Adipose tissue (tissue), 3 donors: ENCODE data around the gene SNORC. TPM values are rescaled to one million over a fixed set of nuclear protein-coding genes. Genes with fewer than 3 reads are reported as not detected.

Experiments
- H3K27ac ChIP-seq: one replicate; pipeline ENCODE4 v1.5.1; 2013; ENCODE audit warnings: low read depth, low read length
- WGBS, 3 donors: extraction: QIAGEN DNeasy Blood & Tissue Kit; methylation state at CpG; one replicate each; pipeline ENCODE4 v1.1.7; 2013; 5-methylcytosine and 5-hydroxymethylcytosine counted together
- polyA plus RNA-seq, 3 donors: library from polyadenylated mRNA; stranded (reverse); fragments of 200-250 nt; gene quantifications; one replicate each; pipeline ENCODE4 v1.2.3, GENCODE V29; 2013
- donor health status: healthy with polysubstance abuse.
- donor health status: Bipolar disorder and iron deficiency.
- donor health status: healthy.

SNORC gene
- polyA plus RNA-seq, 3 donors = 0.34 to 0.91 (median 0.67) TPM

GRCh38 chr2:232878855-232879617, 9.0 kb downstream of the SNORC start:
- WGBS, 3 donors = 87 to 89% (median 87%) methylated on average over 20 of the region's 20 CpGs

GRCh38 chr2:232879618-232880494, 9.8 kb downstream of the SNORC start:
- WGBS, 3 donors = 88 to 91% (median 88%) methylated on average over 19 to 21 of the region's 21 CpGs
- no peak overlapping the region for H3K27ac ChIP-seq

More at GRCh38 chr2:232878855-232879617, 9.0 kb downstream of the SNORC start:
- no peak overlapping the region for H3K27ac ChIP-seq

GRCh38 chr2:232880764-232881351, 10.8 kb downstream of the SNORC start:
- no peak overlapping the region for H3K27ac ChIP-seq
- 77 to 85% (median 79%) methylated on average over 17 of the region's 17 CpGs for WGBS, 3 donors

GRCh38 chr2:232882085-232882484, 12.0 kb downstream of the SNORC start:
- WGBS, 3 donors = 93 to 94% (median 93%) methylated on average over 17 of the region's 17 CpGs
- H3K27ac ChIP-seq = no peak overlapping the region

- 91 to 96% (median 91%) methylated on average over 18 to 20 of the region's 20 CpGs for WGBS, 3 donors
These were observed 12.5 kb downstream of the SNORC start for GRCh38 chr2:232882505-232883115.

GRCh38 chr2:232883116-232883721, 13.2 kb downstream of the SNORC start:
- WGBS, 3 donors = 90 to 93% (median 92%) methylated on average over 29 of the region's 29 CpGs
- H3K27ac ChIP-seq = no peak overlapping the region

More at GRCh38 chr2:232882505-232883115, 12.5 kb downstream of the SNORC start:
- no peak overlapping the region for H3K27ac ChIP-seq

- H3K27ac ChIP-seq = no peak overlapping the region
- 81 to 86% (median 84%) methylated on average over 11 of the region's 11 CpGs for WGBS, 3 donors
These were observed 13.9 kb downstream of the SNORC start for GRCh38 chr2:232884001-232884421.

GRCh38 chr2:232884549-232885263, 14.6 kb downstream of the SNORC start:
- WGBS, 3 donors = 82 to 90% (median 84%) methylated on average over 25 to 27 of the region's 27 CpGs
- H3K27ac ChIP-seq = no peak overlapping the region

- WGBS, 3 donors = 83 to 88% (median 87%) methylated on average over 25 of the region's 25 CpGs
- H3K27ac ChIP-seq = no peak overlapping the region
These were observed 15.3 kb downstream of the SNORC start for GRCh38 chr2:232885264-232885961.

GRCh38 chr2:232886176-232886575, 16.1 kb downstream of the SNORC start:
- 86 to 93% (median 90%) methylated on average over 11 of the region's 11 CpGs for WGBS, 3 donors
- no peak overlapping the region for H3K27ac ChIP-seq

- H3K27ac ChIP-seq = no peak overlapping the region
- WGBS, 3 donors = 78 to 86% (median 84%) methylated on average over 7 of the region's 7 CpGs
These were observed 16.6 kb downstream of the SNORC start for GRCh38 chr2:232886632-232887031.

- WGBS, 3 donors = 77 to 83% (median 79%) methylated on average over 15 of the region's 15 CpGs
- no peak overlapping the region for H3K27ac ChIP-seq
These were observed 17.2 kb downstream of the SNORC start for GRCh38 chr2:232887171-232887850.

GRCh38 chr2:232888099-232888836, 18.2 kb downstream of the SNORC start:
- WGBS, 3 donors = 81 to 88% (median 82%) methylated on average over 21 of the region's 21 CpGs

GRCh38 chr2:232888839-232889529, 18.9 kb downstream of the SNORC start:
- no peak overlapping the region for H3K27ac ChIP-seq
- 84 to 87% (median 85%) methylated on average over 14 of the region's 14 CpGs for WGBS, 3 donors

More at GRCh38 chr2:232888099-232888836, 18.2 kb downstream of the SNORC start:
- no peak overlapping the region for H3K27ac ChIP-seq

- 82 to 93% (median 88%) methylated on average over 5 of the region's 5 CpGs for WGBS, 3 donors
- H3K27ac ChIP-seq = no peak overlapping the region
These were observed 19.9 kb downstream of the SNORC start for GRCh38 chr2:232889876-232890401.
